KBM-7 (cell line): ENCODE results near the gene MPPE1.

Source experiments
- DNase-seq: peaks from one replicate; pipeline ENCODE4 v3.0.0-alpha.2; 2015
- in situ Hi-C: fragments of 300-500 bp; cut with MboI; formaldehyde crosslinking; loops from 2 replicates; pipeline ENCODE4 v1.14.3; 2020; ENCODE audit warnings: low sequenced_read_pairs, low pct_unique_long_range_greater_than_20kb, mixed read lengths

MPPE1 gene

GRCh38 chr18:11839556-11839955, 68.6 kb downstream of the MPPE1 start:
- no peak for DNase-seq
- in situ Hi-C loops = no loop called here

- DNase-seq = no peak
- in situ Hi-C loops = no loop called here
These were observed 73.3 kb downstream of the MPPE1 start for GRCh38 chr18:11834772-11835171.
